HEK293T (cell line): Measurements from ENCODE around the gene CASKIN2.

ENCODE experiments used
- ARNT ChIP-seq: fragments of 450-650 bp; IDR thresholded peaks from 2 replicates; pipeline ENCODE4 v1.6.1; 2017; ENCODE audit warnings: mild to moderate bottlenecking
- BHLHE40 ChIP-seq: fragments of 450-650 bp; IDR thresholded peaks from 2 replicates; pipeline ENCODE4 v1.6.1; 2016; ENCODE audit warnings: mild to moderate bottlenecking, moderate library complexity, borderline replicate concordance
- CTBP1 ChIP-seq: fragments of 450-650 bp; IDR thresholded peaks from 2 replicates; pipeline ENCODE4 v1.6.1; 2016; ENCODE audit warnings: borderline replicate concordance
- FOXA1 ChIP-seq: fragments of 450-650 bp; IDR thresholded peaks from 2 replicates; pipeline ENCODE4 v1.6.1; 2016; ENCODE audit warnings: mild to moderate bottlenecking
- FOXK2 ChIP-seq: fragments of 450-650 bp; IDR thresholded peaks from 2 replicates; pipeline ENCODE4 v1.6.1; 2016; ENCODE audit warnings: mild to moderate bottlenecking
- NFRKB ChIP-seq: fragments of 450-650 bp; IDR thresholded peaks from 2 replicates; pipeline ENCODE4 v1.6.1; 2016; ENCODE audit warnings: mild to moderate bottlenecking, moderate library complexity
- SP1 ChIP-seq: fragments of 450-650 bp; IDR thresholded peaks from 2 replicates; pipeline ENCODE4 v1.6.1; 2017
- SUZ12 ChIP-seq: fragments of 450-650 bp; IDR thresholded peaks from 2 replicates; pipeline ENCODE4 v1.6.1; 2016; ENCODE audit warnings: mild to moderate bottlenecking
- ZNF384 ChIP-seq: fragments of 450-650 bp; IDR thresholded peaks from 2 replicates; pipeline ENCODE4 v1.6.1; 2016

DNA sequence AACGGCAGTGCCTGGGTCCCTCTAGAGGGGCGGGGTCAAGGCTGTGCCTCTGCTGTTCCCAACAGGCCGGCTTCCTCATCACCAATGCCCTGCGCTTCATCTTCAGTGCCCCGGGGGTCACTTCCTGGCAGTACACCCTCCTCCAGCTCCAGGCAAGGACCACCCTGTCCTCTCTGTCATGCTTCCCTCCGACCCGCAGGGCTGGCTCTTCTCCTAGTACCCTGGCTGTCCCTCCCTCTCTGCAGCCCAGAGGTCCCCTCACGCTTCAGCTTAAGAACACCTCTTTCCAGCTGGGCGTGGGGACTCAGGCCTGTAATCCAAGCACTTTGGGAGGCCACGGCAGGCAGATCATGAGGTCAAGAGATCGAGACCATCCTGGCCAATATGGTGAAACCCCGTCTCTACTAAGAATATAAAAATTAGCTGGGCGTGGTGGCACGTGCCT lies 25.8 kb downstream of the CASKIN2 start:
- no peak for TF ChIP-seq SP1
- no peak for TF ChIP-seq CTBP1
- TF ChIP-seq FOXK2: no peak
- TF ChIP-seq NFRKB: no peak
- no peak for TF ChIP-seq ARNT
- TF ChIP-seq SUZ12: no peak
- no peak for TF ChIP-seq ZNF384
- no peak for TF ChIP-seq FOXA1
- no peak for TF ChIP-seq BHLHE40
